H1 (cell line): ENCODE measurements around the gene RGL1. TPM values are rescaled to one million over a fixed set of nuclear protein-coding genes. Genes with fewer than 3 reads are reported as not detected.

Experiments
- CBX5 ChIP-seq: fragments of 300-800, 300-1000 bp; sonication (generic); IDR thresholded peaks from 2 replicates; pipeline ENCODE4 v1.7.1; 2016; ENCODE audit warnings: antibody characterized with exemption, low read length, low read depth
- SIN3A ChIP-seq, 2 experiments: IDR thresholded peaks in 1 of 2; conservative IDR thresholded peaks in 1 of 2; 2 replicates each; pipeline ENCODE4 v1.6.1; 2011 to 2012; ENCODE audit warnings: low read length in 2 of 2, improper control_type of control experiment in 1 of 2, low read depth in 1 of 2, mild to moderate bottlenecking in 1 of 2
- TAF7 ChIP-seq: optimal IDR thresholded peaks from 2 replicates; pipeline ENCODE3; 2011; ENCODE audit warnings: low read depth, mild to moderate bottlenecking, inconsistent platforms, low read length, moderate library complexity, borderline replicate concordance
- polyA plus RNA-seq, 7 experiments: library from polyadenylated mRNA; depleted of rRNA in 3 of 7; stranded (reverse) in 5 of 7; unstranded in 2 of 7; fragments of >200 nt in 5 of 7; fragments of 200-250 nt in 2 of 7; gene quantifications; 1 replicate in 5 of 7; 2 replicates in 1 of 7; 4 replicates in 1 of 7; pipeline versions ENCODE4 v1.2.1 to v1.2.3, GENCODE V29; 2011 to 2013; ENCODE audit warnings: missing spikeins in 2 of 7, mixed read lengths in 2 of 7
- total RNA-seq: library from RNA; stranded (reverse); fragmentation: NEBNext Ultra II Directional; extraction: Animal tissue kit (Norgen Biotek cat#: 25700); gene quantifications from 2 replicates; pipeline ENCODE4 v1.2.1, GENCODE V29; 2021

The RGL1 gene
- total and polyA plus RNA-seq, 2 of the 8 experiments (the other 6 are each of a cell fraction or from before 2014, with no cell fraction given) = 0.98 to 2.4 TPM

DNA sequence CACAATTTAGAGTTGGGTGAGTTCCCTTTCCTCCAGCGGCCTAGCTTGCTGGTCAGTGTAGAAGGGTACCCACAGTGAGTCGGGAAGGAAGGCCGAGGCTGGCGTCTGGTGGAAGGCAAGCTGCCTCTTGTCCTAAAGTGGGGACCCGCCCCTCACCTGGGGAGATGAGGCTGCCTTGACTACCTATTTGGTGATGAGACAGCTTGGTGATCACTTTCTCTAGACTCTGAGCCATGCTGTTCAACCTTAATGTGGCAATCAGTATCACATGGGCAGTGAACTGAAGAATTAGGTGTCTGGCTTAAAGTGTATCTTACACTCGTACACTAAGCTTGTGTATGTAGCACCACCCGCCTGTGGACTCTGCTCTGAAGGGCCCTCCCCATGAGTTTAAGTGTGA, 131.9 kb downstream of the RGL1 start (continued):
- TF ChIP-seq SIN3A (conservative IDR thresholded peaks at IDR 0.05 in 1 of 2, IDR thresholded peaks at IDR 0.05 in 1 of 2; ENCODE audit: low read depth in 1 of 2, low read length in 2 of 2) (no peak), CBX5 (no peak), TAF7 (no peak)
